ENCODE data around the gene SMARCD1.

The SMARCD1 gene

DNA sequence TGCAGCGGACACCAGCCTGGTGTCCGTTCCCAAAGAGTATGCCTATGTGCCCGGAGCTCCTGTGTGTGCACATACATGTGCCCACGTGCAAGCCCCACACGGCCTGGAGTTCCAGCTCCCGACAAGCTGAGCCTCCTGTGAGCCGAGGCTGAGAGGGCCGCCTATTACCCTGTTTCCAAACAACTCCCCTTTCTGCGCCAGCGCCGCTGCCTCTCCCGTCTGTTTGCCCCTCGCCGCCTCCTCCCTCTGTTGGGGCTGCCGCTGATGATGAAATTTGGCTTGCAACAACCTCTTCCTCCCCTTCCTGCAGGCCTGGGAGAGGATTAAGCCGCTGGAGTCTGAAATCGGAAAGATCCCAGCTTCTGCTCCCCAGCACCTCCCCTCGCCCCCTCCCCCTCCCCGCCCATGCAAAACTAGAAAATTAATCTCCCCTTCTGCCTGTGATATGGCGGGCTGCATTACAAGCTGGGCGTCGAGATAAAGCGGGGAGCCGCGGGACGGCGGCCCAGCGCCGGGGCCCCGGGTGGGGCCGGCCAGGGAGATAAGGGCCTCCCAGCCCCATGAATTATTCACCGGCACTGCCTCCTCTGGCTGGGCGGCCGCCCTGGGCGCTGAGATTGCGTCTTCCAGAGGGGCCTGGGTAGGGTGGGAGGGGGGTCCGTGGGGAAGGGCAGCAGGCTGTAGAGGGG, 34.6 kb upstream of the SMARCD1 start:
- H3K4me2 ChIP-seq (ENCODE audit: low read length), result no peak overlapping the region
- H3K4me1 ChIP-seq (ENCODE audit: insufficient read depth, low read length, severe bottlenecking), result peaks cover under 1% of the 10 kb centered on the region
- peaks cover 3% of the 10 kb centered on the region; the same call in 1 of the 2 replicates for H3K27me3 ChIP-seq (ENCODE audit: insufficient read depth, low read length)
- H3K4me3 ChIP-seq (ENCODE audit: low read depth, low read length, poor library complexity, severe bottlenecking), result no peak overlapping the region
- no peaks in the 10 kb centered on the region for H4K20me1 ChIP-seq (ENCODE audit: insufficient read depth, low read length)
- H3K9me2 ChIP-seq (ENCODE audit: low read depth, low read length), result no peaks in the 10 kb centered on the region
- no peak overlapping the region for H3K27ac ChIP-seq (ENCODE audit: low read depth, low read length, poor library complexity, severe bottlenecking)
- no peaks in the 10 kb centered on the region for H3K36me3 ChIP-seq (ENCODE audit: insufficient read depth, low read length)
- no peak overlapping the region for H3K9ac ChIP-seq (ENCODE audit: low read length)
- H2AFZ ChIP-seq (ENCODE audit: low read length), result no peak overlapping the region
- TF ChIP-seq CTCF (IDR thresholded peaks at IDR 0.05; ENCODE audit: low read length) (no peak), EZH2 (IDR thresholded peaks at IDR 0.05; ENCODE audit: borderline replicate concordance, low read length) (no peak)
- no peaks in the 10 kb centered on the region for H3F3A ChIP-seq (ENCODE audit: insufficient read depth, low read length)
- no peaks in the 10 kb centered on the region for H3K9me3 ChIP-seq (ENCODE audit: low read length)
- no peaks in the 10 kb centered on the region for H3K79me2 ChIP-seq (ENCODE audit: insufficient read depth, low read length)

GRCh38 chr12:50051101-50051806, 33.9 kb upstream of the SMARCD1 start:
- Histone ChIP-seq H3K27ac (ENCODE audit: low read depth, low read length, poor library complexity, severe bottlenecking) (no peak overlapping the region), H2AFZ (ENCODE audit: low read length) (no peak overlapping the region), H3K9me2 (ENCODE audit: low read depth, low read length) (no peaks in the 10 kb centered on the region), H3F3A (ENCODE audit: insufficient read depth, low read length) (no peaks in the 10 kb centered on the region), H3K27me3 (ENCODE audit: insufficient read depth, low read length) (peaks cover 3% of the 10 kb centered on the region; the same call in 1 of the 2 replicates), H3K36me3 (ENCODE audit: insufficient read depth, low read length) (no peaks in the 10 kb centered on the region), H3K9me3 (ENCODE audit: low read length) (no peaks in the 10 kb centered on the region), H4K20me1 (ENCODE audit: insufficient read depth, low read length) (no peaks in the 10 kb centered on the region), H3K4me2 (ENCODE audit: low read length) (no peak overlapping the region), H3K4me3 (ENCODE audit: low read depth, low read length, poor library complexity, severe bottlenecking) (no peak overlapping the region), H3K79me2 (ENCODE audit: insufficient read depth, low read length) (no peaks in the 10 kb centered on the region), H3K9ac (ENCODE audit: low read length) (no peak overlapping the region), H3K4me1 (ENCODE audit: insufficient read depth, low read length, severe bottlenecking) (peaks cover 7% of the 10 kb centered on the region)
- TF ChIP-seq EZH2 (IDR thresholded peaks at IDR 0.05; ENCODE audit: borderline replicate concordance, low read length) (no peak), CTCF (IDR thresholded peaks at IDR 0.05; ENCODE audit: low read length) (no peak)

- no peaks in the 10 kb centered on the region for H3K9me3 ChIP-seq (ENCODE audit: low read length)
- peaks cover 14% of the 10 kb centered on the region for H3K4me1 ChIP-seq (ENCODE audit: insufficient read depth, low read length, severe bottlenecking)
- no peaks in the 10 kb centered on the region for H4K20me1 ChIP-seq (ENCODE audit: insufficient read depth, low read length)
- H3K27ac ChIP-seq (ENCODE audit: low read depth, low read length, poor library complexity, severe bottlenecking), result no peak overlapping the region
- H2AFZ ChIP-seq (ENCODE audit: low read length), result no peak overlapping the region
- no peak overlapping the region for H3K4me2 ChIP-seq (ENCODE audit: low read length)
- H3K79me2 ChIP-seq (ENCODE audit: insufficient read depth, low read length), result no peaks in the 10 kb centered on the region
- no peaks in the 10 kb centered on the region for H3K9me2 ChIP-seq (ENCODE audit: low read depth, low read length)
- H3F3A ChIP-seq (ENCODE audit: insufficient read depth, low read length), result no peaks in the 10 kb centered on the region
- no peaks in the 10 kb centered on the region for H3K36me3 ChIP-seq (ENCODE audit: insufficient read depth, low read length)
- no peak overlapping the region for H3K4me3 ChIP-seq (ENCODE audit: low read depth, low read length, poor library complexity, severe bottlenecking)
- TF ChIP-seq CTCF (IDR thresholded peaks at IDR 0.05; ENCODE audit: low read length), result no peak
- TF ChIP-seq EZH2 (IDR thresholded peaks at IDR 0.05; ENCODE audit: borderline replicate concordance, low read length), result no peak
- H3K9ac ChIP-seq (ENCODE audit: low read length), result no peak overlapping the region
- H3K27me3 ChIP-seq (ENCODE audit: insufficient read depth, low read length), result peaks cover 9% of the 10 kb centered on the region
Observed at GRCh38 chr12:50052544-50052943, 32.6 kb upstream of the SMARCD1 start.
